SKM-1 treated with dmso at 0.1 percent for 144 hours (cell line): Measurements from ENCODE around the gene SLC9A3.
"Not testable (repeated sequence)": the region's sequence is repeated elsewhere in the genome, so short reads cannot be mapped to it uniquely, and the experiment has no call there.

Experiments
- DNase-seq: peaks from one replicate; lab custom pipeline; 2025; ENCODE audit not compliant: unreplicated experiment; lab: John Stamatoyannopoulos, UW

The SLC9A3 gene

DNA sequence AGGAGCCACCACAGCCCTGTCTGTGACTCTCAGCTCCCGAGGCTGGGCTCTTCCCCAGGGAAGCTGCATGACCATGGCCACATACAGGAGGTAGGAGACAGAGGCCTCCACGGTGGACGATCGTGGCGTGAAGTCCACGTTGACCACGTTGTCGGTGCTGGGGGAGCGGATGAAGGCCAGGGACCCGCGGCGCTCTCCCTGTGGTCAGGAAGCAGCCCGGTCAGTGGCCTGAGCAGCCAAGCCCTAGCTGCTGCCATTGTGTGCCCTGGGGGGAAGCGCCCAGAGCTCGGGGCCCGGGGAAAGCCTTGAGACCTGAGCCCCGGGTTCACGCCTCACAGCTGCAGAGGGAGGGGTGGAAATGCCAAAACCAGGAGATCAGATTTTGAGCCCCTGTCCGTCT, 47.0 kb downstream of the SLC9A3 start:
- no peak for DNase-seq

DNA sequence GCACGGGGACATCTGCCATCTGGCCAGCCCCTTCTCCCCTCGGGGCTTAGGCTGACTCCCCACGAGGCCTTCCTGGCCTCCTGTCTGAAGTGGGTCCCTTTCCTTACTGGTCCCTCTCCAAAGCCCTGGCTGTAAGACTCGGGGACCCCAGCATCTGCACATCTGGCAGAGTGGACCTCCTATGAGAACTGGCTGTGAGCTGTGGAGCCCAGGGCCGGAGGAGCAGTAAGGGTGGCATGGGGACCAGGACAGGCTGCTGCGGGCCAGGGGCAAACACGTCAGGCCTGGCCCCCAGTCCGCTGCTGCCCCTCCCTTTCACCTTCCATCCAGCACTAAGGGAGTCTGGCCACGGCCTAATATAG, 47.5 kb downstream of the SLC9A3 start:
- DNase-seq = no peak

DNA sequence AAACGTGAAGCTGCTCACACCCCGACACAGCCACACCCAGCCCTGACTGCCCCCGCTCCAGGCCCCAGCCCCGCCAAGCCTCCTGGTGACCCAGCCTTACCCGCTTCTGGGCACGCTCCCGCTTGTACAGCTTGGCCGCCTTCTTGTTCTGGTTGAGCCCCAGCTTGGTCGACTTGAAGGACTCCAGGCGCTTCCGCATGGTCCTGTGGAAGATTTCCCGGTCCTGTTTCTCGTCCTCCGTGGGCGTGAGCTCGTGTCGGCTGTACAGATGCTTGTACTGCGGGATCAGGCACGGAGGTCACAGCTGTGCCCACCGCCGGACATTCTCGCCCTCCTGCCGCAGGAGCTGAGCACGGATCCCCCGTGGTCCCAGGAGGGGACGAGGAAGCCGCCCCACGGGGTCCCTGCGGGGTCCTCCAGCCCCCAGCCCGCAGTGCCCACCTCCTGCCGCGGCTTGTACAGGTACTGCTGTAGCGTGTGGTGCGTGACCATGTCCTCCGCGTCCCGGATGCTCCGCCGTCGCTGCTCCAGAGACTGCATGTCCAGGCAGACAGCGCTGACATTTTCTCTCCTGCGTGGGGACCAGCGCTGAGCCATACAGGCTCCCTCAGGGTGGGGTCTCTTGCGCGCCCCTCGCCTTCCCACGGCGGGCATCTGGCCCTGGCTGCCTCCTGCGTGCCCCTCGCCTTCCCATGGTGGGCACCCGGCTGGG, 48.0 kb downstream of the SLC9A3 start:
- DNase-seq = no peak

DNA sequence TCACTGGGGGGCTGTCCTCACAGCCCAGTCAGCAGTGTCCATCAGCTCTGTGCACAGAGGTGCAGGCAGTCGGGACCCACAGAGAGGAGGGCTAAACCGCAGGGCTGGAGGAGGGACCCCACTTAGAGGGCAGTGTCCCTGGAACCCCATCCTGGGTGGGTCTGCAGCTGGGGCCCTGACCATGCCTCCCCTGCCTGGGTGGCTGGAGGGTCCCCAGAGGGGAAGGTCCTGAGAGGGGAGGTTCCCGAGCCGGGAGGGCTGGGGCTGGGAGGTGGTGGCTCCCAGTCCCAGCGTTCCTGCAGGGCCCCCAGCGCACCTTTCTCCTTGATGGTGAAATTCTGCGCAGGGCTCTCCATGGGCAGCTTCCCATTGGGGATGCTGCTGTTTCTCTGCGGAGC, 48.5 kb downstream of the SLC9A3 start:
- no peak for DNase-seq

DNA sequence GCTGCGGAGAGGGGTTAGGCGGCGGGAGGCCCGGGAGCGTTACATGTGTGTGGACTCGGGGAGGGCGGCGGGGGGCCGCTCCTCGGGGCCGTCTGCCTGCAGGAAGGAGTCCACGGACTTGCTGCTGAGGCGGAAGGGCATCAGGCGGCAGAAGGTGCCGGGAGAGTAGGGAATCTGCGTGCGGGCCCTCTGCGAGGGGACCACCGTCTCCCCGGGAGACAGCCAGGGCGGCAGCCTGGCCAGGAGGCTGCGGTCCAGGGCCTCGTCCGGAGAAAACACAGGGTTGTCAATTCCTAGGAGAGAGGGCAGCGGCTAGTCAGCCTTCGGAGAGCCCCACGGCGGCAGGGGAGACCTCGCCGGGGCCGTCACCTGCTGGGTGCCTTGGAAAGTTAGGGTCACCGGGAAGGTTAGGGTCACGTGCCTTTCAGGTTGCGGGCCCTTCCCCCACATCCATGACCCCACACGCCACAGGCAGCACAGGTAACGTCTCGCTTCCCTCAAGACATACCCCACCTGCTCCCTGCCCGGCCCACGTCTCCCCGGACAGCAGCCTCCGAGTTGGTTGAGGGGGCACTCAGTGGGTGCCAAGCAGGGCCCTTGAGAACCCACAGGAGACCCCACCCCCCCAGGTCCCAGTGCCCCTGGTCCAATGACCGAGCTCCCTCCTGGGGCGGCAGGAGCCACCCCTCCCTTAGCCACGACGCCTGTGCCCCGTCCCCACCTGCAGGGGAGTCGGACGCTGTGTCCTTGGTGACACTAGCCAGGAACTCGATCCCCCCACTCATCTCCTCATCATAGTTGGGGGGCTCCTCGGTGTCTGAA, 49.2 kb downstream of the SLC9A3 start:
- no peak for DNase-seq

DNA sequence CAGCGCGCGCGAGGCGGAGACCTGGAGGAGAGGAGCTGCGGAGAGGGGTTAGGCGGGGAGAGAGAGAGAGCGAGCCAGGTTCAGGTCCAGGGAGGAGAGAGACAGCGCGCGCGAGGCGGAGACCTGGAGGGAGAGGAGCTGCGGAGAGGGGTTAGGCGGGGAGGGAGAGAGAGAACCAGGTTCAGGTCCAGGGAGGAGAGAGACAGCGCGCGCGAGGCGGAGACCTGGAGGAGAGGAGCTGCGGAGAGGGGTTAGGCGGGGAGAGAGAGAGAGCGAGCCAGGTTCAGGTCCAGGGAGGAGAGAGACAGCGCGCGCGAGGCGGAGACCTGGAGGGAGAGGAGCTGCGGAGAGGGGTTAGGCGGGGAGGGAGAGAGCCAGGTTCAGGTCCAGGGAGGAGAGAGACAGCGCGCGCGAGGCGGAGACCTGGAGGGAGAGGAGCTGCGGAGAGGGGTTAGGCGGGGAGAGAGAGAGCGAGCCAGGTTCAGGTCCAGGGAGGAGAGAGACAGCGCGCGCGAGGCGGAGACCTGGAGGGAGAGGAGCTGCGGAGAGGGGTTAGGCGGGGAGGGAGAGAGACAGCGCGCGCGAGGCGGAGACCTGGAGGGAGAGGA, 49.9 kb downstream of the SLC9A3 start:
- DNase-seq = not testable (repeated sequence)

DNA sequence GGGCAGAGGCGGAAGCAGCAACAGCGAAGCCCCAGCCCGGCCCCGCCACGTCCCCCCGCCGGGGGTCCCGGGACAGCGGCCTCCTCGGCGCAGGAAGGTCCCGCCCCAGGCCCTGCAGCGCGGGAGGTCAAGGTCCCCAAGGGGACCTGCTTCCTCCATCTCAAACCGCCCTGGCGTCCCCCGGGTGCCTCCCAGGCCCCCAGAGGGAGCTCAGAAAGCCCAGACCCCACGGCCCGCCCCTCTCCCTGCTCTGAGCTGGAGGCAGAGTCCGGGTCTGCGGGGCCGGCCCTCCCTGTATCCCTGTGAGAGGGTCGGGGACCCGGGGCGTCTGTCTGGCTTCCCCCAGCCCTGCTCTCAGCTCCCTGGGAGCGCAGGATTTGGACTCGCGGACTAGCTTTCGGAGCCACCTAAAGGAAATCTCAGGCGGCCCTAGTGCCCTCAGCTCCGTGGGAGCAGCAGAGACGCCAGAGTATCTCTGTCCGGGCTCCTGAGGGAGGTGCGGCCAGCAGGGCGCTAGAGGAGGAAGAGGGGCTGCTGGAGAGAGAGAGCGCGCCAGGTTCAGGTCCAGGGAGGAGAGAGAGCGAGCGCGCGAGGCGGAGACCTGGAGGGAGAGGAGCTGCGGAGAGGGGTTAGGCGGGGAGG, 50.6 kb downstream of the SLC9A3 start:
- DNase-seq = no peak

DNA sequence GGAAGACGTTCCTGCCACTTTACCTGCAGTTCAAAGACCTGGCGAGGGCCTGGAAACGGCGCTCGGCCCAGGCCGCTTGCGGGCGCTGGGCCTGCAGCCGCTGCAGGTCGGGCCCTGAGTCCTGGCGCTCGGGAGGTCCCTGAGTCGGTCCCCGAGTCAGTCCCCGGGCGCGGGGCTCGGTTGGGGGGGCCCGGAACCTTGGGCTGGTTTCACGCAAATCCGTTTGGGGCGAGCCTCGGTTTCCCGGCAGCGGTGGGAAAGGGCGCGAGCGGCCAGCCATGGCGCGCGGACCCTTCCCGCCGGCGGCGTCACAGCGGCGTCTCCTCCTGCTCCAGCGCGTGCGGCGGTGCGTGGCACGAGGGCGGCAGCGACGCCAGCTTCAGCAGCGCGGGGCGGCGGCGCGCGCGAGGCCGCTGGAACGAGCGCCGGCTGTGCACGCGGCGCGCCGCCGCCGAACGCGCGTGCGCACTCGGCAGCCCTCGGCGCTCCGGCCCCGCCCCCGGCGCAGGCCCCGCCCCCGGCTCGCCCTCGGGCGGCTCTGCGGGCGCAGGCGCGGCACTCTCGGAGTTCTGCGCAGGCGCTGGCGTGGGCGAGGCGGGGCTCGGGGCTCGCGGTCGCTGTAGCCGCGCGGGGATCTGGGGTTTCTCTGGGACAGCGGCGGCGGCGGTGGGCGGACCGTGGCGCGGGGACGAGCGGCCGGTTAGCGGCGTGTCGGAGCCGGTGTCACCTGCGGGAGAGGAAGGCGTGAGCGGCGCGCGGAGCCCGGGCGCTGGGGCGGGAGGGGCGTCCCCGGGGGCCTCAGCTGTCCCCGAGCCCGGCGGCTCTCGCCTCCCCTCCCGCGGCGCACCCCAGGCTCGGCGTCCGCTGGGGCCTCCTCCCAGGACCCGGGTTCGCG, 51.3 kb downstream of the SLC9A3 start:
- peak; percentile 83 for DNase-seq

DNA sequence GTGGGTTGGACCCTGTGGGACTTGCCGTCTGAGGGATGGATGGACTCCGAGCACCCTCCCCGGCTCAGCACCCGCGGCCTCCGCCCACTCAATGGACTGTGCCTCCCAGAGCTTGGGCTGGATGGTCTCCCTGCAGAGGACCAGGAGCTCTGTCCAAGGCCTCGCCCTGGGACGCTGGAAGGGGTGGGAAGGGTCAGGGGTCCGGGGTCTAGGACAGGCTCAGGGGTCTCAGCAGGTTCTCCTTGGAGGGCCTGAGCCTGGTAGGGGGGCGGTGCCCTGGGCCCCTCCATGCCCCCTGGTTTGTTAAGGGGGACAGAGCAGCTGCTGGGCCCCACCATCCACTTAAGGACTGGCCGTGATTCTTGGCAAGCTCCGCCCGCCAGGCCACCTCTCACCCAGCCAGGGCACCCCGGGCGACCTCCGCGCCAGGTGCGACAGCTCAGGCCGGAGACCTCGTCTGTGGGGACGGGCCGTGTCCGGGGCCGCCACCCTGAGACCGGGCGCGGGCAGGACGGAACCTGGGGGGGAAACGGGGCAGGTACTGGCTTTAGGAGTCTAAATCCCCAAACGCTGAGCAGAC, 52.1 kb downstream of the SLC9A3 start:
- no peak for DNase-seq

DNA sequence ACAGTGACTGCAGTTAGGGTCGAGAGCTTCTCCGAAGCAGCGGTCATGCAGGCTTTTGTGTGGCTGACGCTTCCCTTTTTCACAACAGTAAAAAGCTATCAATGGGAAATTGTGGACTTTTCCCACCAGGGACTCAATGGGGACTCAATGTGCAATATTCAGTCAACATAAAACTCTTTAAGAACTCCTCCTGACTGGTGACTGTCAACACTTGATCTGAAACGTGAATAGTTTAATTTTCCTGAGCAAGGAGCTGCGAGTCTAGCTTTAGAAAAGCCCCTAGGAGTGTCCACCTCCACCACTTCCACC, 52.5 kb downstream of the SLC9A3 start:
- no peak for DNase-seq

DNA sequence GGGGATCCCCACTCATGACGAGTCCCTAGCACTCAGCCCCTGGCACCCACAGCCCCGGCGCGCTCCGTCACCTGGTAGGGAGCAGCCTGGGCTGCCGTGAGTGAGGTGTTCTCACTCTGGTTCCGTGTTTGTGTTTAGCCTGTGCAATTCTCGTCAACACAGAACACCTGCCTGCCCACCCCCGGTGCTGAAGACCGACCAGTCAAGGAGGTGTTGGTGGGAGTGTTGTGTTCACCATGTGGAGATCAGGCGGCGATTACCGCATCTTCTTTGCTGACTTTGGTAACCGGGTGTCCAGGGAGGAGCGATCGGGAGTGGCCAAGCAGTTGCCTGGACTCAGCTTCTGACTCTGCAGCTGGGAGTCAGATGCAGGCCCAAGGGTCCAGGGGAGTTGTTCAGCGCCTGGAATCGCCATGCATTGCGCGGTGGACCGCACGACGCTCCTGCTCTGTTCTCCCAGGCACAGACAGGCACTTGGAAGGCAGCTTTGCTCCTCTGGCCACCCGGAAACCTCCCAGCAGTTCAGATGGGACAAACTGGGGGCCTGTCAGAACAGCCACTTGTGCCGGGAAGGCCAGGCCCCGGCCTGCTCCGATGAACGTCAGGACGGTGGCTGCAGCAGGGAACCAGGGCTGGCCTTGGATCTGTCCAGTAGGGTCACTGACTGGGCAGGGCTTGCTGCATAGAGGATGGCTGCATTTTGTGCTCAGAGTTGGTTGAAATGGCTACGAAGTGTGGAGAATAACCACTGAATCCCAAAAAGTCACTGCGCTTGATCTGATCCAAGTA, 53.1 kb downstream of the SLC9A3 start:
- DNase-seq = no peak

DNA sequence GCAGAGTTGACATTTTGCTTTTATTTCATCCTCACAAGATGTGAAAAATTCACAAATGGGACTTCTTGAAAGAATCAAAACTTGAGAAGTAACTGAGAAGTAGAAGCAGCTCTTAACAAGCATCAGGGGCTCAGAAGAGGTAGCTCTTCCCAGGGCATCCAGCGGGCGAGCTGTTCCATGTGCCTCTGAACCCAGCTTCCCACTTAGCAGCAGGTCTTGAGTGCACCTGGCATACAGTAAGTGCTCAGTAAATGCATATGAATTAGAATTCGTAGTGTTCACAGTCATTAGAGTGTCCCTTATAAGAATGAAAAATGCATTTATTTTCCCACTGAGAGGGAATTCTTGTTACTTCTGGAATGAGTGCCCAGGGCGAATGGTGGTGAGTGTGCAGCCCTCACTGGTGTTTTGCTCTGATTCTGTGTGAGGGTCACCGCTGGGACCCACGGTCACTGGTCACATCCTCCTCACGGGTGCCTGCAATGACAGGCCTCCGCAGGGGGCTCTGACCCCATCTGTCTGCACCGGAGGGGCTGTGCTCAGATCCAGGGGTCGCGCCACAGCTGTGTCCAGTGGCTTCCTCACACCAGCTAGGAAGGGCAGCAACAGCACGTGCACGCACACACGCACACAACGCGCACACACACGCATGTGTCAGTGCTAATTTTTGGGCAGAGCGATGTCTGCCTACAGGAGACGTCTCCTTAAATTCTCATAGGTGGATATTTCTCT, 54.3 kb downstream of the SLC9A3 start:
- DNase-seq = no peak

DNA sequence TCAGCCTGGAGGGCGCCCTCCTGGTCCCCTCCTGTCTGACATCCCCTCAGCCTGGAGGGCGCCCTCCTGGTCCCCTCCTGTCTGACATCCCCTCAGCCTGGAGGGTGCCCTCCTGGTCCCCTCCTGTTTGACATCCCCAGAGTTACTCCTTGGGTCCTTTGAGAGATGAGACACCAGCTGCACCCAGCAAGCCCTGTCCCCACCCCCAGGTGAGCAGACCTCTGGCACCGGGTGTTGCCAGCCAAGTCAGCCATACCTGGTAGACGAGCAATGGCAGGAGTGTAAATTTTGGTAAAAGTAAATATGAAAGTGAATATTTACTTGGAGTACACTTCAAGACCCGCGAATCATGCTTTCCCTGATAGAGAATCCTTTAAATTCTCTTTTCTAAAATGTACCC, 55.8 kb downstream of the SLC9A3 start:
- no peak for DNase-seq

DNA sequence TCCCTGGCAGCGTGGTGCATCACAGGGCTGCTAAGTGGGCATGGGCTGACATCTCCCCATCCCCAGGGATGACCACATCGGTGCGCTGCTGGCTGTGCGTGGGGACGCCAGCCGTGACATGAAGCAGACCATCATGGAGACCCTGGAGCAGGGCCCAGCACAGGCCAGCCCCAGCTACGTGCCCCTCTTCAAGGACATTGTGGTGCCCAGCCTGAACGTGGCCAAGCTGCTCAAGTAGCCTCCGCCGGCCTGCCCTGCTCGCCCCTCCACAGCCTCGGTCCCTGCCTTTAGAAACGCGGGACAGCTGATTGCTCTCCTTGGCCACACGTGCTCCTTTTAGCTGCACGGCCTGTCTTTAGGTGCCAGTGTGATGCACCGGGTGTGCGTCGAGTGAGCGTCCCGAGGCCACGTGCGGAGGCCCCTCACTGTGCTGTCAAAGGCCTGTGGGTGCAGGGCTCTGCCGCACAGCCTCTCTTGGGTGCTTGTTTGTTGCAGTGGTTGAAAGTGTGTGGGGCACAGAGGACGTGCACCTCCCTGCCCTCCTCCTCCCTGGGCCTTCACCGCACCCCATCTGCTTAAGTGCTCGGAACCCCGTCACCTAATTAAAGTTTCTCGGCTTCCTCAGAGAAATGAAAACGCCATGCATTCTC, 57.5 kb downstream of the SLC9A3 start:
- DNase-seq = no peak

DNA sequence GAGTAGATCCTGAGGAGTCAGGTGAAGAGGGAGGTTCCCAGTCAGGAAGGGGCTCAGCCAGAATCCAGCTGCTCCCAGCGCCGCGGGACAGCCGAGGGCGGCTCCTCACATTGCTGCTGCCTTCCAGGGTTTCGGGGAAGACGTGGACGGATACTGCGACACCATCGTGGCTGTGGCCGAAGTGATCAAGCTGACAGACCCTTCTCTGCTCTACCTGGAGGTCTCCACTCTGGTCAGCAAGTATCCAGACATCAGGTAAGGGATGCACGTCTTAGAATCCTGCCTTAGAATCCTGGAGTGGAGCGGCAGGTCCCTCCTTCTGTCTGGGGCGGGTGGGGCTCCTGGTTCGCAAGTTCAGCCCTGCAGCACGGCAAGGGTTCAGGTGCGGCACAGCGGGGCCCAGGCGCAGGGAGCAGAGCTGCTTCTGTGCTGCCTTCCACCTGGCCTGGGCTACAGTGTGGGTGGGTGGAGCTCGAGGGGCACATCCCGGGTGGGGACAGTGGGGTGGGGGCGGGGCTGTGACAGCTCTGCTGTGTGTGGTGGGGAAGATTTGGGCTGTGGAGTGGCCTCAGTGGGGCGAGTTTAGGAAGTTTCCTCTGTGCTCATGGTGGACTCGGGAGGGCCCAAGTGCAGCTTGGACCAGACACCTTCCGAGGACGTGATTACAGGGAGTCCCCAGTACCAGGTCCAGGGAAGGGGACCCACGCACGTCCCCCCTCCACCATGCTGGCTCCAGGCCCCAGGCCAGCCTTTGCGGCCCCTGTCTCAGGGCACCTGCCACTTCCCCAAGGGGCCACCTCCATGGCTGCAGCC, 58.5 kb downstream of the SLC9A3 start:
- DNase-seq = no peak

DNA sequence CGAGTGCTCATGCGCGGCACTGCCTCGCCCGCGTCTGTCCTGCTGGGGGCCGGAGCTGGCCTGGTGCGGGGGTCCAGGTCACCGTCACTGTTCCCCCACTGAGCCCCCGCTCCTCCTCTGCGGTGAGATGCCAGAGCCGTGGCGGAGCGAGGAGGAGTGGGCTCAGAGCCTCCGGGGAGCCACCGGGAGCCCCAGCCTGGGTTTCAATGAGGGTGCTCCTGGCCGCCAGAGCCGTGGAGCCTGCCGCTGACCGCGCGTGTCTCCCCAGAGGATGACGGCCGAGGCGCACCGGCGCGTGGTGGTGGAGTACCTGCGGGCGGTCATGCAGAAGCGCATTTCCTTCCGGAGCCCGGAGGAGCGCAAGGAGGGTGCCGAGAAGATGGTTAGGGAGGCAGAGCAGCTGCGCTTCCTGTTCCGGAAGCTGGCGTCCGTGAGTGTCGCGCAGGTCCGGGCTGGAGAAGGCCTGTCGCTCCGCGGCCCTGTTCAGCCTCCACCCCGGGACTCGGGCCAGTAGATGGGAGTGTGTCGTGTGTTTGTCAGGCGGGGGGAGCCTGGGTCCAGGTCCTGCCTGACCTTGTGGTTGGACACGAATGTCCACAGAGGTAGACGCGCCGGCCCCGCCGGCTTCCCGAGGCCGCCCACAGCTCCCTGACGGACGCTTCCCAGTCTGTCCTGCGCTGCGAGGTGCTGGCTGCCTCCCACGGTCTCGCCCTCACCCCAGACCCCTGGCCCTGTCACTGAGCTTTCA, 59.2 kb downstream of the SLC9A3 start:
- DNase-seq = no peak

DNA sequence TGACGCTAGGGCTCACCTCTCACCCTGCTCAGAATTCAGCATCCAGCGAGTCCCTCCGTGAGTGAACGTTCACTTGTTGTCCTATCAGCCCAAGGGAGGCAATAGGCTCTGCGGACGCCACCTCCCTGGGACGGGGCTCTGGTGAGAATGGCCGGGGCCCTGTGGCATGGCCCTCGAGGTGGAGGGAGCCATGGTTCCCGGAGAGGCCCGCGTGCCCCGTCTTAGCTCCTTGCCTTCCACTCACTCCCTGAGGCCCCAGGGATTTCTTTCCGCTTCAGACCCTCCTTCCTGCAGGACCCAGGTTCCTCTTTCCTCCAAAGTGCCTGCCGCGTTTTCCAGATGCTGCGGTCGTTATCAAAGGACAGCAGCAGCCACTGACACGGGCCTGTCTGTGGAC, 59.8 kb downstream of the SLC9A3 start:
- DNase-seq = no peak
